Activated T-cell treated with anti-CD3 and anti-CD28 coated beads, Interleukin-2, amount 50 U/mL, for 1 hour (primary cell): ENCODE measurements around the gene PRSS36.
"Not testable (repeated sequence)": the region's sequence is repeated elsewhere in the genome, so short reads cannot be mapped to it uniquely, and the experiment has no call there.

Experiments used
- DNase-seq: peaks from one replicate; pipeline ENCODE4 v3.0.0-alpha.2; 2020

The PRSS36 gene

DNA sequence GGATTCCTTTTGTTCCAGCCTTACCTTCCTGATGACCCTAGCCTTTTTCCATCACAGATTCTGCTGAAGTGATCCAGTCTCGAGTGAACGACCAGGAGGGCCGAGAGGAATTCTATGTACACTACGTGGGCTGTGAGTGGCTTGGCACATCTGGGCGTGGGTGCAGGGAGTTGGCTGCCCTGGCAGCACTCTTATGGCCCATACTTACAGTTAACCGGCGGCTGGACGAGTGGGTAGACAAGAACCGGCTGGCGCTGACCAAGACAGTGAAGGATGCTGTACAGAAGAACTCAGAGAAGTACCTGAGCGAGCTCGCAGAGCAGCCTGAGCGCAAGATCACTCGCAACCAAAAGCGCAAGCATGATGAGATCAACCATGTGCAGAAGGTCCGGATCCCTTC, 29.7 kb downstream of the PRSS36 start:
- no peak for DNase-seq

DNA sequence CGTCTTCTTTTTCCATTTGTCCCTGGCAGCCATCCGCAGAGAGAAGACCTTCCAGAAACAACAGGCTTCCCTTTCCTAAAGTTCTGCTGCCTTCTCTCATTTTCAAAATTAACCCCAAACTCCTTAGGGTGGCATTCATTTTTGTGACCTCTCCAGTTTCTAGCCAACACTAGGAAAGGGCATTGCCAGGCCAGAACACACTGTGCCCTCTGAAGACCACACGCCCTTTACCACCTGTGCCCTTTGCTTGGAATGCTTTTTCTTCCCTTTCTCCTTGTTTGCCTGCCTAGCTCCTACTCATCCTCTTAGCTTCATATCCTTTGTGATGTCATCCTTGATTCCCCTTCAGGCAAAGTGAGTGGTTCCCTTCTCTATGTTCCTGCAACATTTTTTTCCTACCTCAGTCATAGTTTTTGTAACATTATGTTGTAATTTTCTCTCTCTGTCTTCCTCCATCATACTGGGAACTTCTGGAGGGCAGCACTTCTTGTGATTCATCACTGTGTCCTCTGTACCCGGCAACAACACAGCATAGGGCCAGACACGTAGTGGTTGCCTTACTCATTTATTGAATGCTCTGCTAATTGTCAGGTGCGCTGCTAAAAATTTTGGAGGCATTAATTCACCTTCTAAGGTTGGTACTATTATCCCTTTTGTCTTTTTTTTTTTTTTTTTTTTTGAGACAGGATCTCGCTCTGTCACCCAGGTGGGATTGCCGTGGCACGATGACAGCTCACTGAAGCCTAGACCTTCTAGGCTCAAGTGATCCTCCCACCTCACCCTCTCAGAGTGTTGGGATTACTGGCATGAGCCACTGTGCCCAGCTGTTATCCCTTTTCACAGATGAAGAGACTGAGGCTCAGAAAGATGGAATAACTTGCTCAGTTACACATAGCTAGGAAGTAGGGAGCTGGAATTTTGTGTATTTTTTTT, 31.4 kb downstream of the PRSS36 start:
- DNase-seq: no peak

GRCh38 chr16:31117384-31118222, 32.3 kb downstream of the PRSS36 start, which contains the start of gene KAT8:
Gene KAT8 (plus strand): TSS chr16:31117664. CDS start chr16:31117682, 18 bp downstream.
- DNase-seq: peak; percentile 95

GRCh38 chr16:31114468-31114867, 35.4 kb downstream of the PRSS36 start:
- DNase-seq: no peak

- DNase-seq: no peak
Measured at GRCh38 chr16:31113121-31114120, 36.4 kb downstream of the PRSS36 start.

- DNase-seq: no peak
Measured at GRCh38 chr16:31112711-31113110, 37.2 kb downstream of the PRSS36 start.

DNA sequence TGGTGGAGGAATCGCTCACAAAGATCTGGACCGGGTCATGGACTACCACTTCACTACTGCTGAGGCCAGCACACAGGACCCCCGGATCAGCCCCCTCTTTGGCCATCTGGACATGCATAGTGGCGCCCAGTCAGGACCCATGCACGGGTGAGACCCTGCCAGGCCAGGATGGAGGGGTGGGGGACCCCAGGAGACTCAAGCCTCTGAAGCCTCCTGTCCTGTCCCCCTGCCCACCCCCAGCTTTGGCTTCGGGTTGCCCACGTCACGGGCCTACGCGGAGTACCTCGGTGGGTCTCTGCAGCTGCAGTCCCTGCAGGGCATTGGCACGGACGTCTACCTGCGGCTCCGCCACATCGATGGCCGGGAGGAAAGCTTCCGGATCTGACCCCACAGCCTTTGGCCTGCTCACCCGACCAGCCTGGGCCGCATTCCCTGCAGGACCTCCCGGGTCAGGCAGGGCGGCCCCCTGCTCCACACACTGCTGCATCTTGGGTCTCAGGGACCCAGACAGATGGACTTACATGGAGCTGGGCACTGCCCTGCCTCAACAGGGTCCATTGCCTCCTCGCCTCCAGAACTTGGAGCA, 37.9 kb downstream of the PRSS36 start:
- no peak for DNase-seq

DNA sequence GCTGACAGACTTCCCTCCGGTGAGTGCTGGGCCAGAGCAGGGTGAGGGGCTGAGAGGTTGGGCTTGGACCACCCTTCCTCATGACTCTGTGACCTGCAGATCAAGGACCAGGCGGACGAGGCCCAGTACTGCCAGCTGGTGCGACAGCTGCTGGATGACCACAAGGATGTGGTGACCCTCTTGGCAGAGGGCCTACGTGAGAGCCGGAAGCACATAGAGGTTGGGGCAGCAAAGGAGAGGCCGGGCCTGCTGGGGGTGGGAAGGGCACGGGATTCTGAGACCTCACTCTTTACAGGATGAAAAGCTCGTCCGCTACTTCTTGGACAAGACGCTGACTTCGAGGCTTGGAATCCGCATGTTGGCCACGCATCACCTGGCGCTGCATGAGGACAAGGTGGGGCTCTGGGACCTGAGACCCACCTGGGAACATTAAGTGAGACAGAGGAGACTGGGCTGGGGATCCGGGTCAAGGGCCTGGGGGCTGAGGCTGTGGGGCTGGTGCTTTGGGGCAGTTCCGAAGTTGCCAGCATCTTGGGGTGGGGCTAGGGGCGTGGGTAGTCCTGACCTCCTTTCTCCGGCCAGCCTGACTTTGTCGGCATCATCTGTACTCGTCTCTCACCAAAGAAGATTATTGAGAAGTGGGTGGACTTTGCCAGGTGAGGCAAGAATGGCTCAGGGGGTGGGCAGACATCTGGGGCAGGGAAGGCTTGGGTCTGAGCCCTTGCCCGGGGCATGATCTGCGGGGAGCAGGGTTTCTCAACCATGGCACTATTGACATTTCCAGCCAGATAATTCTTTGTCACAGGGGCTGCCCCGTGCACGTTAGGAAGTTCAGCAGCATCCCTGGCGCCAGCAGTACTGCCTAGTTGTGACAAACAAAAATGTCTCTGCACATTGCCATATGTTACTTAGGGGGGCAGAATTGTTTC, 39.5 kb downstream of the PRSS36 start:
- DNase-seq: no peak

GRCh38 chr16:31109622-31110021, 40.2 kb downstream of the PRSS36 start:
- no peak for DNase-seq

- no peak for DNase-seq
Measured at GRCh38 chr16:31108794-31109558, 40.9 kb downstream of the PRSS36 start.

DNA sequence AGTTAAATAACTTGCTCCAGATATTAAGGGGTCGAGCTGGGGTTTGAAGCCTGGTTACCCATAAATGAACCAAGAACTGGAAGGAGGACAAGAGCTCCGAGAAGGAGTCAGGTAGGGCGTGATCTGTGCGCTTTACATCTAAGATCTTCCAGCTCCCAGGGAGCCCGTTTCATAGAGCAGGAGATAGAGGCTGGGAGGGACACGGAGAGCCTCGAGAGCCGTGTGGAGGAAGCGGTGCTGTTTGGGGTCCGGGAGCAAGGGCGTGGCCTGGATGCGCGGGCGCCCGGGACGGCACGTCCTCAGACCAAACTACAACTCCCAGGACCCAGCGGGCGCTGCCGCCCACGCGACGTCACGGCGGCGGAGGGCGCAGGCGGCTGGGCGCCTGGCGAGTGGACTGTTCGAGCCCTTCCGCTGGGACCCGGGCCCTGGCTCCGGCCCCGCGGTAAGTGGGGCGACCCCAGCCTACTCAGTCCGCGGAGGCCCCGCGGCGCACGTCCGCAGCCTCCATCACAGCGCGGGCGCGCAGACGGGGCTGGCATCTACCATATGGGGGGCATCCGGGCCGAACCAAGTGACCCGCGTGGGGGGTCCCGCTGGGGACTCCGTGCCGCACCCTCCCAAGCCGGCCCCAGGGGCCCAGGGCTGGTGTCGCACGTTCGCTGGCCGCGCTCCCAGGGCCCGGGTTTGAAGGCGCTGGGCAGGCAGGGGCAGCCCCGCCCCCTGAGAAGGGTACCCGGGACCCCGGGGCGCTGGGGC, 41.7 kb downstream of the PRSS36 start, which contains the start of gene BCKDK:
TSS of gene BCKDK (plus strand) at position 352 of the 759 bp plus-strand sequence. CDS start 838 bp downstream, outside the sequence.
- peak; percentile 70 for DNase-seq

- DNase-seq: no peak
Measured at GRCh38 chr16:31107465-31107867, 42.4 kb downstream of the PRSS36 start.

- no peak for DNase-seq
Measured at GRCh38 chr16:31106509-31107464, 43.1 kb downstream of the PRSS36 start.

DNA sequence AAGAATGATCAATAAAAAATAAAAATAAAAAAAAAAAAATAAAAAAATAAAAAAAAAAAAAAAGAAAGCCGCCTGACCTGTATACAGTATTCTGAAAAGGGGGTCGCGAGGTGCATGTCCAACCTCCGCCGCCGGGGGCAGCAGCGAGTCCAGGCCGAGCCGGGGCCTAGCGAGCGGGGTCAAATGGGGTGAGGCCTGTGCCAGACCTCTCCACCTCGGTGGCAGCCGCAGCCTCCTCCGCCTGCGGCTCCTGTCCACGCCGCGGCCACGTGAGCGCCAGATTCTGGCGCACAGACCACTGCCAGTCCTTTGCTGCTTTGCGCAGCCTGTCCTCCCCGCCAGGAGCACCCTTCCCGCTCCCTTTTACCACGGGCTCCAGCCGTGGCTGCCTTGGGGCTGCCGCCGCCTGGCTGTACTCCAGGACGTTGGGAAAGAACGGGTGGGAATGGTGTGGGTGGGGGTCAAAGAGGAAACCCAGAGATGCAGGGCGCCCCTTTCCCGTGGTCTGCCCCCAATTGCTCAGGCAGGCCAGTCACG, 44.1 kb downstream of the PRSS36 start:
- DNase-seq: peak; percentile 83

DNA sequence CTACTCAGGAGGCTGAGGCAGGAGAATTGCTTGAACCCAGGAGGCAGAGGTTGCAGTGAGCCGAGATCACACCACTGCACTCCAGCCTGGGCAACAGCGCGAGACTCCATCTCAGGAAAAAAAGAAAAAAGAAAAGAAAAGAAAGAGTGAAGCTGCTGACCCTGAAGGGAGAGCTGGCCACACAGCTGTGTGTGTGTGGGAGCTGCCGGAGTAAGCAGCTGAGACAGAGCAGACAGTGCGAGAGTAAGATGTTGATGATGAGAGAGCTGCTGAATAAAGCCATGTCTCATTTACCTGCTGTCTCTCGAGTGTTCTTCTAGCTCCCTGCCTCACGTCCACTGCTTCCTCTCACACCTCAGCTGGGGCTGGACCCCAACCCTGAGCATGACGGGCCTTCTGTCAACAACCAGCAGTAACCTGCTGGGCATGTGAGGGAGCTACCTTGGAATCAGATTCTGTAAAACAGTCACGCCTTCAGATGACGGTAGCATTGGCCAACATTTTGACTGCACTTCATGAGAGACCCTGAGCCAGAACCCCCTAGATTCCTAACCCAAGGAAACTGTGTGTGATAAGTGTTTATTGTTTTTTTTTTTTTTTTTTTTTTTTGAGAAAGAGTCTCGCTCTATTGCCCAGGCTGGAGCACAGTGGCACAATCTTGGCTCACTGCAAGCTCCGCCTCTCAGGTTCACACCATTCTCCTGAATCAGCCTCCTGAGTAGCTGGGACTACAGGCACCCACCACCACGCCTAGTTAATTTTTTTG, 48.8 kb downstream of the PRSS36 start:
- not testable (repeated sequence) for DNase-seq

- DNase-seq: no peak
Measured at GRCh38 chr16:31099860-31100638, 49.8 kb downstream of the PRSS36 start.
